H1 (cell line): ENCODE results near the gene PACSIN2. TPM values are rescaled to one million over a fixed set of nuclear protein-coding genes. Genes with fewer than 3 reads are reported as not detected.
"Not testable (repeated sequence)": the region's sequence is repeated elsewhere in the genome, so short reads cannot be mapped to it uniquely, and the experiment has no call there.

ENCODE experiments used
- CTCF ChIA-PET: fragments of 300-600 bp; sonication (Branson Sonifier 250); formaldehyde crosslinking; loops from one replicate; lab custom pipeline; 2021; ENCODE audit not compliant: partially characterized antibody; lab: Charles Lee
- POLR2A ChIA-PET: fragments of 300-600 bp; sonication (Branson Sonifier 250); formaldehyde crosslinking; loops from one replicate; lab custom pipeline; 2021; ENCODE audit warnings: inconsistent platforms; ENCODE audit not compliant: partially characterized antibody; lab: Charles Lee
- DNase-seq, 2 experiments: peaks; one replicate each; pipeline versions ENCODE4 v3.0.0 to v3.0.0-alpha.2; 2010 to 2022; ENCODE audit warnings: low spot score in 2 of 2, low read depth in 1 of 2, mixed read lengths in 1 of 2
- FAIRE-seq: peaks from 2 replicates; lab custom pipeline; 2011; peaks lifted over from hg19 to GRCh38; lab: Jason Lieb, UNC
- H2AFZ ChIP-seq: 2 replicates; pipeline ENCODE4 v1.8.1; 2012; ENCODE audit warnings: low read length, inconsistent platforms
- H2AK5ac ChIP-seq: 2 replicates; pipeline ENCODE4 v1.6.1; 2013; ENCODE audit warnings: low read depth, low read length
- H2BK120ac ChIP-seq: replicated peaks from 2 replicates; pipeline ENCODE3; 2013; ENCODE audit warnings: low read depth, low read length, inconsistent platforms
- H2BK12ac ChIP-seq: 2 replicates; pipeline ENCODE4 v1.6.1; 2013; ENCODE audit warnings: low read depth, low read length
- H2BK15ac ChIP-seq: 2 replicates; pipeline ENCODE4 v1.6.1; 2013; ENCODE audit warnings: low read length
- H2BK20ac ChIP-seq: 2 replicates; pipeline ENCODE4 v1.6.1; 2013; ENCODE audit warnings: low read length
- H2BK5ac ChIP-seq: 2 replicates; pipeline ENCODE4 v1.6.1; 2013; ENCODE audit warnings: low read depth, low read length
- H3K14ac ChIP-seq: 2 replicates; pipeline ENCODE4 v1.6.1; 2013; ENCODE audit warnings: inconsistent platforms; ENCODE audit not compliant: insufficient read length
- H3K18ac ChIP-seq: 2 replicates; pipeline ENCODE4 v1.6.1; 2013; ENCODE audit warnings: low read length; ENCODE audit errors: extremely low read depth
- H3K23ac ChIP-seq: 2 replicates; pipeline ENCODE4 v1.6.1; 2013; ENCODE audit warnings: inconsistent platforms; ENCODE audit not compliant: insufficient read length
- H3K23me2 ChIP-seq: 2 replicates; pipeline ENCODE4 v1.6.1; 2013; ENCODE audit warnings: low read depth, low read length
- H3K27ac ChIP-seq: 2 replicates; pipeline ENCODE4 v1.6.1; 2011; ENCODE audit warnings: low read depth, low read length, inconsistent platforms
- H3K27me3 ChIP-seq, 4 experiments: replicated peaks in 1 of 4; 1 replicate in 1 of 4; 2 replicates in 3 of 4; pipeline versions ENCODE4 v1.6.1 to v1.8.1; 2011 to 2013; ENCODE audit warnings: low read length in 3 of 4, mild to moderate bottlenecking in 3 of 4, inconsistent platforms in 2 of 4, mixed read lengths in 2 of 4, moderate library complexity in 1 of 4; ENCODE audit not compliant: control insufficient read depth in 3 of 4, insufficient read depth in 3 of 4; ENCODE audit errors: extremely low read depth in 1 of 4
- H3K36me3 ChIP-seq, 4 experiments: 2 replicates each; pipeline versions ENCODE4 v1.6.1 to v1.8.1; 2011 to 2013; ENCODE audit warnings: mild to moderate bottlenecking in 4 of 4, low read length in 3 of 4, moderate library complexity in 2 of 4, control low read depth in 1 of 4, inconsistent platforms in 1 of 4; ENCODE audit not compliant: insufficient read depth in 4 of 4, control insufficient read depth in 2 of 4
- H3K4ac ChIP-seq: replicated peaks from 2 replicates; pipeline ENCODE3; 2013; ENCODE audit warnings: low read length, low read depth, mixed read lengths, inconsistent platforms; ENCODE audit not compliant: insufficient read length
- H3K4me1 ChIP-seq, 4 experiments: replicated peaks in 1 of 4; 1 replicate in 1 of 4; 2 replicates in 3 of 4; pipeline versions ENCODE4 v1.6.1 to v1.8.1; 2011 to 2013; ENCODE audit warnings: low read length in 3 of 4, inconsistent platforms in 2 of 4, mixed read lengths in 1 of 4; ENCODE audit not compliant: insufficient read depth in 4 of 4, control insufficient read depth in 3 of 4
- H3K4me2 ChIP-seq, 2 experiments: 2 replicates each; pipeline versions ENCODE4 v1.6.1 to v1.8.1; 2011 to 2013; ENCODE audit warnings: low read depth in 2 of 2, low read length in 2 of 2, control low read depth in 1 of 2, inconsistent platforms in 1 of 2, mild to moderate bottlenecking in 1 of 2; ENCODE audit not compliant: insufficient read depth in 1 of 2
- H3K4me3 ChIP-seq, 4 experiments: fragments of 200-600, 300-600 bp in 1 of 4; sonication (generic), shearing (Covaris generic), sonication (Bioruptor Twin) in 1 of 4; 2 replicates each; pipeline versions ENCODE4 v1.5.1 to v1.8.1; 2011 to 2016; ENCODE audit warnings: low read length in 4 of 4, low read depth in 3 of 4, control low read depth in 2 of 4, inconsistent platforms in 2 of 4, mild to moderate bottlenecking in 2 of 4, mixed read lengths in 1 of 4, moderate library complexity in 1 of 4; ENCODE audit not compliant: insufficient read depth in 2 of 4; ENCODE audit errors: extremely low read depth in 1 of 4
- H3K56ac ChIP-seq: replicated peaks from 2 replicates; pipeline ENCODE3; 2013; ENCODE audit warnings: low read depth, mild to moderate bottlenecking, mixed read lengths, low read length, inconsistent platforms; ENCODE audit not compliant: insufficient read length
- H3K79me1 ChIP-seq: 2 replicates; pipeline ENCODE4 v1.6.1; 2013; ENCODE audit warnings: low read depth, low read length, control low read depth
- H3K79me2 ChIP-seq, 2 experiments: 2 replicates each; pipeline versions ENCODE4 v1.6.1 to v1.8.1; 2012 to 2013; ENCODE audit warnings: low read length in 2 of 2, mild to moderate bottlenecking in 2 of 2, inconsistent platforms in 1 of 2; ENCODE audit not compliant: insufficient read depth in 2 of 2, control insufficient read depth in 1 of 2
- H3K9ac ChIP-seq, 4 experiments: replicated peaks in 1 of 4; 1 replicate in 1 of 4; 2 replicates in 3 of 4; pipeline versions ENCODE4 v1.6.1 to v1.8.1; 2011 to 2013; ENCODE audit warnings: low read depth in 3 of 4, low read length in 3 of 4, control low read depth in 2 of 4, mild to moderate bottlenecking in 2 of 4, moderate library complexity in 2 of 4, inconsistent platforms in 1 of 4; ENCODE audit errors: extremely low read depth in 1 of 4
- H3K9me3 ChIP-seq, 2 experiments: 2 replicates each; pipeline versions ENCODE4 v1.6.1 to v1.8.1; 2012 to 2013; ENCODE audit warnings: mild to moderate bottlenecking in 2 of 2, moderate library complexity in 2 of 2, control low read depth in 1 of 2, inconsistent platforms in 1 of 2, low read depth in 1 of 2, low read length in 1 of 2, mixed read lengths in 1 of 2; ENCODE audit not compliant: insufficient read depth in 2 of 2
- H4K20me1 ChIP-seq, 2 experiments: replicated peaks in 1 of 2; 2 replicates each; pipeline versions ENCODE3 to v1.8.1; 2011 to 2013; ENCODE audit warnings: inconsistent platforms in 2 of 2, low read length in 2 of 2, mild to moderate bottlenecking in 1 of 2; ENCODE audit not compliant: insufficient read depth in 2 of 2, control insufficient read depth in 1 of 2
- H4K5ac ChIP-seq: 2 replicates; pipeline ENCODE4 v1.6.1; 2013; ENCODE audit warnings: low read length, low read depth, mixed read lengths, inconsistent platforms; ENCODE audit not compliant: insufficient read length
- H4K8ac ChIP-seq: 2 replicates; pipeline ENCODE4 v1.8.0; 2013; ENCODE audit warnings: mild to moderate bottlenecking, moderate library complexity, low read length, inconsistent platforms; ENCODE audit not compliant: insufficient read depth; ENCODE audit errors: extremely low read depth
- H4K91ac ChIP-seq: replicated peaks from 2 replicates; pipeline ENCODE3; 2013; ENCODE audit warnings: low read length, mixed read lengths, inconsistent platforms; ENCODE audit not compliant: insufficient read length
- CEBPB ChIP-seq: IDR thresholded peaks from 2 replicates; pipeline ENCODE4 v1.6.1; 2012; ENCODE audit warnings: low read depth, low read length
- E2F6 ChIP-seq: IDR thresholded peaks from 2 replicates; pipeline ENCODE4 v1.6.1; 2012; ENCODE audit warnings: inconsistent platforms
- JUN ChIP-seq: IDR thresholded peaks from 2 replicates; pipeline ENCODE4 v1.6.1; 2011; ENCODE audit warnings: low read depth, mild to moderate bottlenecking, improper control_type of control experiment, low read length
- MAFK ChIP-seq: IDR thresholded peaks from 2 replicates; pipeline ENCODE4 v1.6.1; 2012; ENCODE audit warnings: low read depth, mild to moderate bottlenecking, improper control_type of control experiment, low read length
- POU5F1 ChIP-seq: IDR thresholded peaks from 2 replicates; pipeline ENCODE4 v1.6.1; 2011; ENCODE audit warnings: low read depth, mild to moderate bottlenecking, low read length, moderate library complexity
- RFX5 ChIP-seq: IDR thresholded peaks from 2 replicates; pipeline ENCODE4 v1.6.1; 2011; ENCODE audit warnings: low read depth, low read length, improper control_type of control experiment, borderline replicate concordance
- ZNF274 ChIP-seq: IDR thresholded peaks from 2 replicates; pipeline ENCODE4 v1.7.0; 2012; ENCODE audit warnings: low read length, borderline replicate concordance; ENCODE audit errors: extremely low read depth
- WGBS, 2 experiments: shearing (Covaris generic) in 1 of 2; methylation state at CpG; one replicate each; pipeline versions ENCODE4 v1.1.6 to v1.1.7; 2013 to 2015; ENCODE audit warnings: low lambda C conversion rate in 2 of 2, mixed read lengths in 2 of 2, inconsistent platforms in 1 of 2, low coverage in 1 of 2, missing lambda C conversion rate in 1 of 2; ENCODE audit not compliant: insufficient replicate concordance in 2 of 2, insufficient coverage in 1 of 2, insufficient read length in 1 of 2; ENCODE audit errors: extremely low coverage in 1 of 2, missing lambda C conversion rate in 1 of 2; 5-methylcytosine and 5-hydroxymethylcytosine counted together
- polyA plus RNA-seq, 7 experiments: library from polyadenylated mRNA; depleted of rRNA in 3 of 7; stranded (reverse) in 5 of 7; unstranded in 2 of 7; fragments of >200 nt in 5 of 7; fragments of 200-250 nt in 2 of 7; gene quantifications; 1 replicate in 5 of 7; 2 replicates in 1 of 7; 4 replicates in 1 of 7; pipeline versions ENCODE4 v1.2.1 to v1.2.3, GENCODE V29; 2011 to 2013; ENCODE audit warnings: missing spikeins in 2 of 7, mixed read lengths in 2 of 7
- total RNA-seq: library from RNA; stranded (reverse); fragmentation: NEBNext Ultra II Directional; extraction: Animal tissue kit (Norgen Biotek cat#: 25700); gene quantifications from 2 replicates; pipeline ENCODE4 v1.2.1, GENCODE V29; 2021

Gene PACSIN2
- total and polyA plus RNA-seq, 2 of the 8 experiments (the other 6 are each of a cell fraction or from before 2014, with no cell fraction given) = 44.8 to 64.2 TPM

- TF ChIP-seq E2F6 (no peak), CEBPB (no peak), JUN (no peak), POU5F1 (no peak), MAFK (no peak), ZNF274 (no peak), RFX5 (no peak)
Observed at GRCh38 chr22:42972649-42973535, 42.1 kb downstream of the PACSIN2 start (continued).

- not testable (repeated sequence) for H3K56ac ChIP-seq, H3K23ac ChIP-seq, H3K4me1 ChIP-seq, H2AK5ac ChIP-seq, H3K9ac ChIP-seq, H3K27ac ChIP-seq, H2BK120ac ChIP-seq, H3K4me2 ChIP-seq, H3K14ac ChIP-seq, H3K4me3 ChIP-seq, H3K18ac ChIP-seq, H4K8ac ChIP-seq, H3K27me3 ChIP-seq, H4K5ac ChIP-seq, DNase-seq, H2BK15ac ChIP-seq, H2AFZ ChIP-seq, H4K91ac ChIP-seq, H3K4ac ChIP-seq, H2BK20ac ChIP-seq, H3K79me1 ChIP-seq, H3K36me3 ChIP-seq, H2BK12ac ChIP-seq, FAIRE-seq, H3K23me2 ChIP-seq, H2BK5ac ChIP-seq
- ChIA-PET CTCF (interaction anchor here (0.7 to 1.1 kb wide), 2 partner anchors 19 to 64 kb away, joined by 3 read pairs; no protein-coding TSS in a partner anchor), POLR2A (interaction anchor here (1.2 kb wide), 1 partner anchor 43 kb away, joined by 4 read pairs; the partner anchor contains the start of gene PACSIN2)
- peaks cover 0 to 75% of the 10 kb centered on the region in 2 experiments; a peak in 3 of 4 replicates for H3K79me2 ChIP-seq
- 96% methylated on average over 9 of the region's 25 CpGs; no CpG with 5 or more reads in 1 of the 2 experiments for WGBS, 2 experiments
- H4K20me1 ChIP-seq = peaks cover 2 to 19% of the 10 kb centered on the region in 2 experiments
- H3K9me3 ChIP-seq = peaks cover 0 to 16% of the 10 kb centered on the region in 2 experiments; a peak in 2 of 4 replicates
Observed at GRCh38 chr22:42971473-42971860, 43.5 kb downstream of the PACSIN2 start.
